Neutrophil (primary cell): Measurements from ENCODE around the gene NEXN.
"Not testable (repeated sequence)": the region's sequence is repeated elsewhere in the genome, so short reads cannot be mapped to it uniquely, and the experiment has no call there.

Source experiments
- H3K27ac ChIP-seq: fragments of 200-600 bp; sonication (generic); 2 replicates; pipeline ENCODE4 v1.5.1; 2016; ENCODE audit warnings: mild to moderate bottlenecking, moderate library complexity
- H3K27me3 ChIP-seq: fragments of 200-600 bp; sonication (generic); 2 replicates; pipeline ENCODE4 v1.6.0; 2016; ENCODE audit warnings: mild to moderate bottlenecking
- H3K36me3 ChIP-seq: fragments of 200-600 bp; sonication (generic); 2 replicates; pipeline ENCODE4 v1.5.1; 2017
- H3K4me1 ChIP-seq, 2 experiments: fragments of 200-600 bp in 1 of 2; sonication (generic) in 1 of 2; 1 replicate in 1 of 2; 2 replicates in 1 of 2; pipeline versions ENCODE4 v1.5.1 to v1.6.1; 2013 to 2016; ENCODE audit warnings: low read depth in 1 of 2, low read length in 1 of 2, mild to moderate bottlenecking in 1 of 2, moderate library complexity in 1 of 2; ENCODE audit not compliant: control insufficient read depth in 1 of 2, insufficient read depth in 1 of 2
- H3K4me3 ChIP-seq, 2 experiments: fragments of 200-600 bp in 1 of 2; sonication (generic) in 1 of 2; 1 replicate in 1 of 2; 2 replicates in 1 of 2; pipeline ENCODE4 v1.5.1; 2013 to 2016; ENCODE audit warnings: low read depth in 1 of 2, low read length in 1 of 2, mild to moderate bottlenecking in 1 of 2, moderate library complexity in 1 of 2
- H3K9me3 ChIP-seq: fragments of 200-600 bp; sonication (generic); 2 replicates; pipeline ENCODE4 v1.5.1; 2016
- TF ChIP-seq, protein P1 (sequence below): fragments of 200-600 bp; sonication (generic); IDR thresholded peaks from 2 replicates; pipeline ENCODE4 v1.5.1; 2016; ENCODE audit warnings: antibody characterized with exemption

Gene NEXN

DNA sequence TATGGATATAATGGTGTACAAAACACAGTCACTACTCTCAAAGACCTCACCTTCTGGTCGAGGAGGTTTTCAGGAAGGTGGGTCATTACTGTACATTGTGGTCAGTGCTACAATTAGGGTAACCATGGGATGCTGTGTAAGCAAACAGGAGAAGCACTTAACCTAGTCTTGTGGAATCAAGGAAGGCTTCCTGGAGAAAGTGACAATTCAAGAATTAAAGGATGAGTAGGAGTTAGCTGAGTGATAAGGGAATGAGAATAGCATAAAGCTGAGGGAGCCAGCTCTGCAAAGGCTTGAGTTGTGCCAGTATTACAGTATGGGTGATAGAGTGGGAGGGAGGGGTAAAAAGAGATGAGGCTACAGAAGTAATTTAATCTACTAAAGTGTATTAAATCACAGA lies 17.2 kb downstream of the NEXN start:
- H3K27me3 ChIP-seq = no peaks in the 10 kb centered on the region
- H3K9me3 ChIP-seq = no peaks in the 10 kb centered on the region
- H3K36me3 ChIP-seq = no peaks in the 10 kb centered on the region
- no peak overlapping the region for H3K4me3 ChIP-seq
- H3K27ac ChIP-seq = no peak overlapping the region
- TF ChIP-seq, protein P1, sequence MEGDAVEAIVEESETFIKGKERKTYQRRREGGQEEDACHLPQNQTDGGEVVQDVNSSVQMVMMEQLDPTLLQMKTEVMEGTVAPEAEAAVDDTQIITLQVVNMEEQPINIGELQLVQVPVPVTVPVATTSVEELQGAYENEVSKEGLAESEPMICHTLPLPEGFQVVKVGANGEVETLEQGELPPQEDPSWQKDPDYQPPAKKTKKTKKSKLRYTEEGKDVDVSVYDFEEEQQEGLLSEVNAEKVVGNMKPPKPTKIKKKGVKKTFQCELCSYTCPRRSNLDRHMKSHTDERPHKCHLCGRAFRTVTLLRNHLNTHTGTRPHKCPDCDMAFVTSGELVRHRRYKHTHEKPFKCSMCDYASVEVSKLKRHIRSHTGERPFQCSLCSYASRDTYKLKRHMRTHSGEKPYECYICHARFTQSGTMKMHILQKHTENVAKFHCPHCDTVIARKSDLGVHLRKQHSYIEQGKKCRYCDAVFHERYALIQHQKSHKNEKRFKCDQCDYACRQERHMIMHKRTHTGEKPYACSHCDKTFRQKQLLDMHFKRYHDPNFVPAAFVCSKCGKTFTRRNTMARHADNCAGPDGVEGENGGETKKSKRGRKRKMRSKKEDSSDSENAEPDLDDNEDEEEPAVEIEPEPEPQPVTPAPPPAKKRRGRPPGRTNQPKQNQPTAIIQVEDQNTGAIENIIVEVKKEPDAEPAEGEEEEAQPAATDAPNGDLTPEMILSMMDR = no peak
- no peaks in the 10 kb centered on the region for H3K4me1 ChIP-seq

DNA sequence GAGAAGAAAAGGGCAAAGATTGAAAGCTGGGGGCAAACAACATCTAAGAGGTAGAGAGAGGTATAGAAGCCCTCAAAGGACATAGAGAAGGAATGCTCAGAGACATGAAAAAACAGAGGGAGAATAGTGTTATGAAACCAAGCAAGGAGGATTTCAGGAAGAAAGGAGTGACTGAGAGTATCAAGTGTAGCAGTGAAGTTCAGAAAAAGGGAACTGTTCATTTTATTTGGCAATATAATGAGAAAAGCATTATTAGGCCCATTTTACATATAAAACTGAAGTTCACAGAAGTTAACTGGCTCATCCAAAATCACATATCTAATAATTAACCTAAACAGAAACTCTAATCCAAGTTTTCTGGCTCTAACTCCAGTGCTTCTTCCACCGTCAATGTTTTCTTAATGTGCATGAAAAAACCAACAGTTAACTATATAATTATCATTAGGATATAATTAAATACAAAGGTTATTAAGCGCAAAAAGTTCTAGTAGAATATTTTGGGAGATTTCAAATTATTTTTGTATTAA lies 17.7 kb downstream of the NEXN start:
- Histone ChIP-seq H3K9me3 (no peaks in the 10 kb centered on the region), H3K4me1 (no peaks in the 10 kb centered on the region), H3K27me3 (no peaks in the 10 kb centered on the region), H3K4me3 (no peak overlapping the region), H3K27ac (no peak overlapping the region), H3K36me3 (no peaks in the 10 kb centered on the region)
- TF ChIP-seq, protein P1 = no peak

DNA sequence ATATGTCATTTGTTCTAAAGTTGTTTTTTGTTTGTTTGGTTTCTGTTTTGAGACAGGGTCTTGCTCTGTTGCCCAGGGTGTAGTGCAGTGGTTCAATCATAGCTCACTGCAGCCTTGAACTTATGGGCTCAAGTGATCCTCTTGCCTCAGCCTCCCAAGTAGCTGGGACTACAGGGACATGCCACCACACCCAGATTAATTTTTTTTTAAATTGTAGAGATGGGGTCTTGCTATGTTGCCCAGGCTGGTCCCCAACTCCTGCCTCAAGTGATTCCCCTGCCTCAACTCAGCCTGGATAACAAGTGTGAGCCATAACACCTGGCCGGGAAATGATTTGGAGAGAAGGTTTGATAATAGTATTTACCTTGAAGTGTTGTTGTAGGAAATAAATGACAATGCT lies 18.2 kb downstream of the NEXN start:
- Histone ChIP-seq H3K4me3 (no peak overlapping the region), H3K27me3 (no peaks in the 10 kb centered on the region), H3K27ac (no peak overlapping the region), H3K9me3 (no peaks in the 10 kb centered on the region), H3K36me3 (no peaks in the 10 kb centered on the region), H3K4me1 (no peaks in the 10 kb centered on the region)
- TF ChIP-seq, protein P1 = no peak

DNA sequence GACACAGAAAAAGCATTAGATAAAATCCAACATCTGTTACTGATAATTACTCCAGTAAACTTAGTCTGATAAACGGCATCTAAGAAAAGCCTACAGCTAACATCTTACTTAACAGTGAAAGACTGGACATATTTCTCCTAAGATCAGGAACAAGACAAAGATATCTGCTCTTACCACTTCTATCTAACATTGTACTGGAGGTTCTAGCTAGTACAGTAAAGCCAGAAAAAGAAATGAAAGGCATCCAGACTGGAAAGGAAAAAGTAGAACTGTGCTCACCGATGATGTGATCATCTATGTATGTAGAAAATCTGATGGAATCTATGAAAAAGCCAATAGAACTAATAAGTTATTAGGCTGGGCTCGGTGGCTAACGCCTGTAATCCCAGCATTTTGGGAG lies 21.7 kb downstream of the NEXN start:
- TF ChIP-seq, protein P1 = no peak
- Histone ChIP-seq H3K27ac (no peak overlapping the region), H3K27me3 (no peaks in the 10 kb centered on the region), H3K4me1 (no peaks in the 10 kb centered on the region), H3K36me3 (no peaks in the 10 kb centered on the region), H3K9me3 (no peaks in the 10 kb centered on the region), H3K4me3 (no peak overlapping the region)

DNA sequence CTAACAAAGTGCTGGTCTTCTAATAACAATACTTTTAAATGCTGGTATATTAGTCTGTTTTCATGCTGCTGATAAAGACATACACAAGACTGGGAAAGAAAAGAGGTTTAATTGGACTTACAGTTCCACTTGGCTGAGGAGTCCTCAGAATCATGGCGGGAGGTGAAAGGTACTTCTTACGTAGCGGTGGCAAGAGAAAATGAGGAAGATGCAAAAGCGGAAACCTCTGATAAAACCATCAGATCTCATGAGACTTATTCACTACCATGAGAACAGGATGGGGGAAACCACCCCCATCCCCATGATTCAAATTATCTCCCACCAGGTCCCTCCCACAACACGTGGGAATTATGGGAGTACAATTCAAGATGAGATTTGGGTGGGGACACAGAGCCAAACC lies 30.5 kb downstream of the NEXN start:
- H3K9me3 ChIP-seq, H3K4me1 ChIP-seq, H3K27ac ChIP-seq, H3K36me3 ChIP-seq, H3K27me3 ChIP-seq, H3K4me3 ChIP-seq: not testable (repeated sequence)

DNA sequence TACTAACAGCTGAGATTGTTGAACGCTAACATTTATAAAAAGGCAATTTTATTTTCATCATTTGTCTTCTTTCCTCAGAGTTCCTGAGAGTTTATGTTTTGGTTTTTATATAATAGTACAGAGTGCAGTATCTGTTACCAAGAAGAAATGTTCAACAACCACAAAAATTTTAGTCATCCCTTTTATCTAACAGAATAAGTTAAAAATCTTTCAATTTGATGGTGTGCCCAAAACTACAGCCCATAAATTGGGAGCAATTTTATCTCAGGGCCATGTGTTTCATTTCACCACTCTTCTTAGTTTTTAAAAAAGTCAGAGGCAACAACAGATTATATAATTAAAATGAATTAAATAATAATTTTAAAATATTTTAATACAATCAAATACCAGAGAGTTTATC lies 37.1 kb downstream of the NEXN start:
- no peak overlapping the region for H3K4me3 ChIP-seq
- no peaks in the 10 kb centered on the region for H3K36me3 ChIP-seq
- no peak overlapping the region for H3K27ac ChIP-seq
- H3K9me3 ChIP-seq = no peaks in the 10 kb centered on the region
- peaks cover 0 to 5% of the 10 kb centered on the region in 2 experiments for H3K4me1 ChIP-seq
- TF ChIP-seq, protein P1 = no peak
- no peaks in the 10 kb centered on the region for H3K27me3 ChIP-seq
